ENCODE data around the gene ZNF213.

ZNF213 gene

GRCh38 chr16:3158026-3158509, 23.2 kb downstream of the ZNF213 start:
- Histone ChIP-seq H3K9me3 (replicated peaks; ENCODE audit: insufficient read depth, low read length) (no peaks in the 10 kb centered on the region), H3K9ac (ENCODE audit: low read length) (peak overlapping the region; percentile 71), H3K4me2 (ENCODE audit: low read depth, low read length) (peak overlapping the region; percentile 98), H3K27ac (ENCODE audit: low read length) (peak overlapping the region; percentile 21; the same call in 1 of the 2 replicates), H3F3A (ENCODE audit: insufficient read depth, low read length) (peaks cover 28% of the 10 kb centered on the region), H4K20me1 (ENCODE audit: insufficient read depth, low read length) (no peaks in the 10 kb centered on the region), H3K27me3 (replicated peaks; ENCODE audit: insufficient read depth, low read length) (peaks cover 13% of the 10 kb centered on the region; the same call in 1 of the 2 replicates), H3K79me2 (ENCODE audit: low read length) (no peaks in the 10 kb centered on the region), H3K4me3 (ENCODE audit: low read length) (peak overlapping the region; percentile 97), H3K9me2 (replicated peaks; ENCODE audit: insufficient read depth, low read length) (no peaks in the 10 kb centered on the region), H3K36me3 (replicated peaks; ENCODE audit: insufficient read depth, low read length) (no peaks in the 10 kb centered on the region), H2AFZ (ENCODE audit: low read length) (peak overlapping the region; percentile 33), H3K4me1 (ENCODE audit: low read length) (peaks cover 15% of the 10 kb centered on the region)
- no peak for TF ChIP-seq EZH2phosphoT487 (IDR thresholded peaks at IDR 0.05; ENCODE audit: low read length)
- no peak for TF ChIP-seq CTCF (IDR thresholded peaks at IDR 0.05; ENCODE audit: low read length)
- DNase-seq, result no peak

- no peak for TF ChIP-seq EZH2phosphoT487 (IDR thresholded peaks at IDR 0.05; ENCODE audit: low read length)
- no peak for TF ChIP-seq CTCF (IDR thresholded peaks at IDR 0.05; ENCODE audit: low read length)
- TF ChIP-seq EZH2 (optimal IDR thresholded peaks at IDR 0.05; ENCODE audit: low read depth, low read length), result no peak
- Histone ChIP-seq H3K4me3 (ENCODE audit: low read length) (peak overlapping the region; percentile 97), H2AFZ (ENCODE audit: low read length) (peak overlapping the region; percentile 93)
These were observed 23.9 kb downstream of the ZNF213 start for GRCh38 chr16:3158510-3159314.

GRCh38 chr16:3161235-3162018, 26.6 kb downstream of the ZNF213 start:
- H3F3A ChIP-seq (ENCODE audit: insufficient read depth, low read length), result peaks cover 23% of the 10 kb centered on the region
- no peak overlapping the region for H3K9ac ChIP-seq (ENCODE audit: low read length)
- H3K27ac ChIP-seq (ENCODE audit: low read length), result no peak overlapping the region
- H4K20me1 ChIP-seq (ENCODE audit: insufficient read depth, low read length), result no peaks in the 10 kb centered on the region
- peaks cover 31% of the 10 kb centered on the region for H3K27me3 ChIP-seq (replicated peaks; ENCODE audit: insufficient read depth, low read length)
- no peaks in the 10 kb centered on the region for H3K9me3 ChIP-seq (replicated peaks; ENCODE audit: insufficient read depth, low read length)
- H3K4me3 ChIP-seq (ENCODE audit: low read length), result no peak overlapping the region
- no peaks in the 10 kb centered on the region for H3K36me3 ChIP-seq (replicated peaks; ENCODE audit: insufficient read depth, low read length)
- no peaks in the 10 kb centered on the region for H3K79me2 ChIP-seq (ENCODE audit: low read length)
- no peaks in the 10 kb centered on the region for H3K9me2 ChIP-seq (replicated peaks; ENCODE audit: insufficient read depth, low read length)
- no peak overlapping the region for H2AFZ ChIP-seq (ENCODE audit: low read length)
- DNase-seq, result no peak
- TF ChIP-seq EZH2phosphoT487 (IDR thresholded peaks at IDR 0.05; ENCODE audit: low read length) (no peak), CTCF (IDR thresholded peaks at IDR 0.05; ENCODE audit: low read length) (no peak), EZH2 (optimal IDR thresholded peaks at IDR 0.05; ENCODE audit: low read depth, low read length) (no peak)
- no peak overlapping the region for H3K4me2 ChIP-seq (ENCODE audit: low read depth, low read length)
- H3K4me1 ChIP-seq (ENCODE audit: low read length), result peaks cover 15% of the 10 kb centered on the region

More at GRCh38 chr16:3158510-3159314, 23.9 kb downstream of the ZNF213 start:
- Histone ChIP-seq H4K20me1 (ENCODE audit: insufficient read depth, low read length) (no peaks in the 10 kb centered on the region), H3K9me3 (replicated peaks; ENCODE audit: insufficient read depth, low read length) (no peaks in the 10 kb centered on the region), H3K9me2 (replicated peaks; ENCODE audit: insufficient read depth, low read length) (no peaks in the 10 kb centered on the region), H3K27me3 (replicated peaks; ENCODE audit: insufficient read depth, low read length) (peaks cover 16% of the 10 kb centered on the region), H3K36me3 (replicated peaks; ENCODE audit: insufficient read depth, low read length) (no peaks in the 10 kb centered on the region), H3K4me1 (ENCODE audit: low read length) (peaks cover 15% of the 10 kb centered on the region), H3K9ac (ENCODE audit: low read length) (peak overlapping the region; percentile 95), H3K79me2 (ENCODE audit: low read length) (no peaks in the 10 kb centered on the region), H3K27ac (ENCODE audit: low read length) (peak overlapping the region; percentile 82), H3F3A (ENCODE audit: insufficient read depth, low read length) (peaks cover 28% of the 10 kb centered on the region), H3K4me2 (ENCODE audit: low read depth, low read length) (peak overlapping the region; percentile 99)
- DNase-seq, result peak; percentile 86
